Measurements from ENCODE around the gene YJEFN3.

Gene YJEFN3

GRCh38 chr19:19501798-19502197 is 26.9 kb upstream of the YJEFN3 start (continued):
- TF ChIP-seq PRDM10 (tag by site-specific recombination; IDR thresholded peaks at IDR 0.05) (no peak), ZNF140 (tag by site-specific recombination; IDR thresholded peaks at IDR 0.05) (no peak), ZSCAN30 (tag by site-specific recombination; IDR thresholded peaks at IDR 0.05) (no peak), ZBTB11 (tag by site-specific recombination; conservative IDR thresholded peaks at IDR 0.05; ENCODE audit: low read depth) (no peak), ZNF16 (tag by site-specific recombination; IDR thresholded peaks at IDR 0.05; ENCODE audit: low read depth) (no peak)

- H3K4me1 ChIP-seq (ENCODE audit: control insufficient read depth, insufficient read depth, low read length), result no peaks in the 10 kb centered on the region
- no peak overlapping the region for H3K27ac ChIP-seq (ENCODE audit: extremely low read depth, low read depth, low read length)
- CTCF ChIA-PET, result no interaction called here
- peaks cover 4 to 96% of the 10 kb centered on the region in 2 experiments; a peak in 2 of 3 replicates for H3K36me3 ChIP-seq (ENCODE audit: control insufficient read depth in 2 of 2, insufficient read depth in 1 of 2, low read length in 2 of 2)
- POLR2A ChIA-PET, result no interaction called here
- no peaks in the 10 kb centered on the region for H3K9me3 ChIP-seq (ENCODE audit: control insufficient read depth, insufficient read depth, low read depth, low read length)
- H3K4me3 ChIP-seq (ENCODE audit: low read depth, low read length), result no peak overlapping the region
- TF ChIP-seq ZNF112 (tag by site-specific recombination; IDR thresholded peaks at IDR 0.05) (no peak), ZNF488 (tag by site-specific recombination; IDR thresholded peaks at IDR 0.05) (no peak), ZNF843 (tag by site-specific recombination; IDR thresholded peaks at IDR 0.05) (no peak), ZNF426 (tag by site-specific recombination; IDR thresholded peaks at IDR 0.05) (no peak), HIC1 (tag by site-specific recombination; IDR thresholded peaks at IDR 0.05) (no peak), ZBTB11 (tag by site-specific recombination; conservative IDR thresholded peaks at IDR 0.05; ENCODE audit: low read depth) (no peak), ZXDB (tag by site-specific recombination; IDR thresholded peaks at IDR 0.05) (no peak), ZBTB10 (tag by site-specific recombination; IDR thresholded peaks at IDR 0.05) (no peak), ZNF132 (tag by site-specific recombination; IDR thresholded peaks at IDR 0.05; ENCODE audit: borderline replicate concordance) (no peak), ZNF292 (tag by site-specific recombination; IDR thresholded peaks at IDR 0.05; ENCODE audit: borderline replicate concordance, low read depth) (no peak)
Measured at GRCh38 chr19:19502281-19502680, 26.4 kb upstream of the YJEFN3 start.
